KMS-11 (cell line): ENCODE results near the gene IGFLR1.

ENCODE experiments used
- H2AFZ ChIP-seq: fragments of 200-600 bp; sonication (generic); 2 replicates; pipeline ENCODE4 v1.6.1; 2016; ENCODE audit warnings: antibody characterized with exemption, mixed run types, low read depth
- H3K27ac ChIP-seq: fragments of 200-600 bp; sonication (generic); 2 replicates; pipeline ENCODE4 v1.6.1; 2016; ENCODE audit warnings: mild to moderate bottlenecking, mixed run types
- H3K27me3 ChIP-seq: fragments of 200-600 bp; sonication (generic); 2 replicates; pipeline ENCODE4 v1.6.1; 2017; ENCODE audit warnings: mild to moderate bottlenecking, low read depth, mixed run types, moderate library complexity; ENCODE audit not compliant: insufficient read depth
- H3K36me3 ChIP-seq: fragments of 200-600 bp; sonication (generic); 2 replicates; pipeline ENCODE4 v1.6.1; 2017; ENCODE audit warnings: mild to moderate bottlenecking, mixed run types; ENCODE audit not compliant: insufficient read depth
- H3K4me1 ChIP-seq: fragments of 200-600 bp; sonication (generic); 2 replicates; pipeline ENCODE4 v1.6.1; 2016; ENCODE audit warnings: mild to moderate bottlenecking, low read depth, mixed run types; ENCODE audit not compliant: poor library complexity, severe bottlenecking
- H3K4me2 ChIP-seq: fragments of 200-600 bp; sonication (generic); 2 replicates; pipeline ENCODE4 v1.7.0; 2016; ENCODE audit warnings: mild to moderate bottlenecking, mixed run types
- H3K4me3 ChIP-seq: fragments of 200-600 bp; sonication (generic); IDR thresholded peaks from 2 replicates; pipeline ENCODE4 v1.6.1; 2017; ENCODE audit warnings: low read depth, low read length, mixed read lengths; ENCODE audit not compliant: insufficient read depth
- H3K79me2 ChIP-seq: fragments of 200-600 bp; sonication (generic); 2 replicates; pipeline ENCODE4 v1.6.1; 2016; ENCODE audit warnings: low read depth, mixed run types; ENCODE audit not compliant: insufficient read depth
- H3K9ac ChIP-seq: fragments of 200-600 bp; sonication (generic); 2 replicates; pipeline ENCODE4 v1.6.1; 2016; ENCODE audit warnings: mild to moderate bottlenecking, mixed run types
- H4K20me1 ChIP-seq: fragments of 200-600 bp; sonication (generic); 2 replicates; pipeline ENCODE4 v1.6.1; 2016; ENCODE audit warnings: mild to moderate bottlenecking, mixed run types; ENCODE audit not compliant: insufficient read depth
- TF ChIP-seq, protein P1 (sequence below): fragments of 200-600 bp; sonication (generic); conservative IDR thresholded peaks from 2 replicates; pipeline ENCODE4 v1.6.1; 2017; ENCODE audit warnings: low read depth, mild to moderate bottlenecking, antibody characterized with exemption, low read length, moderate library complexity, mixed read lengths

The IGFLR1 gene

DNA sequence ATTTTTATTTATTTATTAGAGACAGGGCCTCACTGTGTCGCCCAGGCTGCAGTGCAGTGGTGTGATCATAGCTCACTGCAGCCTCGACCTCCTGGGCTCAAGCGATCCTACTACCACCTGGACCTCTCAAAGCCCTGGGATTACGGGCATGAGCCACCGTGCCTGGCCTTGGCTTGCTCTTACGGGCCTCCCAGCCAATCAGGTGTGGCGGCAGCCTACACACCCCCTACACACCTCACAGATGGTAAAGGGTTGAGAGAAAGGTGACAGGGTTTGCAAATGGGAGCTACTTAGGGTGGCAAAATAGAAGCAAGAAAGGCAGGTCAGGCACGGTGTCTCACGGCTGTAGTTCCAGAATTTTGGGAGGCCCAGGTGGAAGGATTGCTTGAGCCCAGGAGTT lies 38.9 kb downstream of the IGFLR1 start:
- peaks cover 25% of the 10 kb centered on the region for H3K27me3 ChIP-seq
- no peak overlapping the region for H3K4me3 ChIP-seq
- no peak overlapping the region for H2AFZ ChIP-seq
- H3K4me1 ChIP-seq = no peaks in the 10 kb centered on the region
- TF ChIP-seq, protein P1, sequence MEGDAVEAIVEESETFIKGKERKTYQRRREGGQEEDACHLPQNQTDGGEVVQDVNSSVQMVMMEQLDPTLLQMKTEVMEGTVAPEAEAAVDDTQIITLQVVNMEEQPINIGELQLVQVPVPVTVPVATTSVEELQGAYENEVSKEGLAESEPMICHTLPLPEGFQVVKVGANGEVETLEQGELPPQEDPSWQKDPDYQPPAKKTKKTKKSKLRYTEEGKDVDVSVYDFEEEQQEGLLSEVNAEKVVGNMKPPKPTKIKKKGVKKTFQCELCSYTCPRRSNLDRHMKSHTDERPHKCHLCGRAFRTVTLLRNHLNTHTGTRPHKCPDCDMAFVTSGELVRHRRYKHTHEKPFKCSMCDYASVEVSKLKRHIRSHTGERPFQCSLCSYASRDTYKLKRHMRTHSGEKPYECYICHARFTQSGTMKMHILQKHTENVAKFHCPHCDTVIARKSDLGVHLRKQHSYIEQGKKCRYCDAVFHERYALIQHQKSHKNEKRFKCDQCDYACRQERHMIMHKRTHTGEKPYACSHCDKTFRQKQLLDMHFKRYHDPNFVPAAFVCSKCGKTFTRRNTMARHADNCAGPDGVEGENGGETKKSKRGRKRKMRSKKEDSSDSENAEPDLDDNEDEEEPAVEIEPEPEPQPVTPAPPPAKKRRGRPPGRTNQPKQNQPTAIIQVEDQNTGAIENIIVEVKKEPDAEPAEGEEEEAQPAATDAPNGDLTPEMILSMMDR = no peak
- H3K4me2 ChIP-seq = peak overlapping the region; percentile 43; the same call in 1 of the 2 replicates
- no peaks in the 10 kb centered on the region for H3K36me3 ChIP-seq
- H4K20me1 ChIP-seq = no peaks in the 10 kb centered on the region
- no peaks in the 10 kb centered on the region for H3K79me2 ChIP-seq
- H3K9ac ChIP-seq = no peak overlapping the region
- no peak overlapping the region for H3K27ac ChIP-seq

DNA sequence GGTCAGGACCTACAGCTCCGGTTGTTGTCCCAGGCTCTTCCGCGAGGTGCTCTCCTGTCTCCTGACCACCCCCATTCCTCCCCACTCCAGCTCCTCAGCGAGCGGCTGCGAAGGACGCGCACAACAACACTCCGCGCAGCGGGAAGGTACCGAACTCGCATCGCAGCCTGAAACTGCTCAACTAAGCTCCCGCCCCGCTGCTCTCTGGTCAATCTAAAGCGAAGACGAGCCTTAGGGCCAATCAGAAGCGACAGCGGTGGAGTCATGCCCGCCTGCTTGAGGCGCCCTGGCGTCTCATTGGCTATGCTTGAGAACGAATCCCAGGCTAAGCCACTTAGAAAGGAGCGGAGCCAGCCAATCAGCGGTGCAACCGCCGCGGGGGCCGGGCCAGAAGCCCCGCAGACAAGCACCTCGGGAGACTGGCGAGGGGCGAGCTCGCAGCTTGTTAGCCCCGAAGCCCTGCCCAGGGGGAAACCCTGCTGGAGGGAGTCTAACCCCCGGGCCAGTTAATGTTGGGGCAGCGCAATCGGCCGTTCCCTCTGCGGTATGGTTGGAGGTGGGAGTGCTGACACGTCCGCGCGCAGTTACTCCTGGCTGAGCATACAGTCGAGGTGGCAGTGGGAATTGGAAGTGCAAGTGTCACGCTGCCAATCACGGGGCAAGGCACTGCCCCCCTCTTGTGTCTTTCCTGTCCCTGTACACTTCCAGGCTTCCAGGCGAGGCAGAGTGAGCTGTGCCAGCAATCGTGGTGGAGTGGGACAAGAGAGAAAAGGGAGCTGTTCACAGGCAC lies 39.8 kb downstream of the IGFLR1 start:
- Histone ChIP-seq H3K27ac (no peak overlapping the region), H3K9ac (no peak overlapping the region), H3K36me3 (no peaks in the 10 kb centered on the region), H4K20me1 (no peaks in the 10 kb centered on the region), H3K4me2 (peak overlapping the region; percentile 43), H2AFZ (peak overlapping the region; percentile 88), H3K79me2 (no peaks in the 10 kb centered on the region), H3K4me3 (no peak overlapping the region), H3K4me1 (no peaks in the 10 kb centered on the region), H3K27me3 (peaks cover 18% of the 10 kb centered on the region; the same call in 1 of the 2 replicates)
- TF ChIP-seq, protein P1 = no peak

DNA sequence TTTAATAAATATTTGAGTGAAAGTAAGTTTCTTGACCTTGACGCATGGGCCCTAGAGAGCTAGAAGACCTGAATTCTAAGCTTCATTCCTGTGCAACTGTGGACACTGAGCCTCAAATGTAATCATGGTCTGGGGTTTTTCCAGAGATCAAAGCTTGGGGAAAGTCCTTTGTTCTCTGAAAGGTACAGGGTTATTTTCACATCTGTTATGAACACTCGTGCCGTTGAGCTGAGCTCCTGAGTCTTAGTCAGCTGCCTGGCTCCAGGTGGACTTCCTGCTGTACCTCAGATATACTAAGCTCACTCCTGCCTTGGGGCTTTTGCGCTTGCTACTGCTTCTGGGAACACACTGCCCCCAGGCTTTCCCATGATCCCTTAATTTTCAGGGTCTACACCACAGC lies 45.4 kb downstream of the IGFLR1 start:
- H3K79me2 ChIP-seq = no peaks in the 10 kb centered on the region
- no peak overlapping the region for H3K9ac ChIP-seq
- H3K4me3 ChIP-seq = no peak overlapping the region
- H2AFZ ChIP-seq = no peak overlapping the region
- TF ChIP-seq, protein P1 = no peak
- H4K20me1 ChIP-seq = no peaks in the 10 kb centered on the region
- H3K4me2 ChIP-seq = no peak overlapping the region
- no peak overlapping the region for H3K27ac ChIP-seq
- peaks cover 5% of the 10 kb centered on the region for H3K4me1 ChIP-seq
- peaks cover 7% of the 10 kb centered on the region; the same call in 1 of the 2 replicates for H3K27me3 ChIP-seq
- H3K36me3 ChIP-seq = no peaks in the 10 kb centered on the region

DNA sequence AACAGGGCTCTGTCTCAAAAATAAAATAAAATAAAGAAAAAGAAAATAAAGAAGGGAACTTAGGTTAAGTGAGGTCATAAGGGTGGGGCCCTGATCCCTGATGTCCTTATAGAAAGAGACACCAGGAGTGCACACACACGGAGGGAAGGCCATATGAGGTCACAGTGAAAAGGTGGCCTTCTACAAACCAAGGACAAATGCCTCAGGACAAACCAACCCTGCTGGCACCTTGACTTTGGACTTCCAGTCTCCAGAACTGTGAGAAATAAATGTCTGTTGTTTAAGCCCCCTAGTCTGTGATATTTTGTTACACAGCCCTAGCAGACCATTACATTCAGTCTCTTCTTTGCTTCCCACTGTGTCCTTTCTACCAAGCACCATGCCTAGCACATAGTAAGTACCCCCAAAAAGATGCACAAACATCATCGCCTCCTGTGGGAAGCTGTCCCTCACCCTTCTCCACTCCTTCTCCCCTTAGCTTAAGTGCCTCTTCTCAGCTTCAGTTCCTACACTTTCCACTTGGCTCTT lies 46.3 kb downstream of the IGFLR1 start:
- Histone ChIP-seq H3K4me2 (no peak overlapping the region), H3K4me1 (peaks cover 5% of the 10 kb centered on the region), H3K36me3 (no peaks in the 10 kb centered on the region), H2AFZ (no peak overlapping the region), H3K27ac (no peak overlapping the region), H3K27me3 (peaks cover 6% of the 10 kb centered on the region; the same call in 1 of the 2 replicates), H3K79me2 (no peaks in the 10 kb centered on the region), H4K20me1 (no peaks in the 10 kb centered on the region), H3K4me3 (no peak overlapping the region), H3K9ac (no peak overlapping the region)
- TF ChIP-seq, protein P1 = no peak
